Muscle layer of colon (tissue), 2 donors: ENCODE data around the gene GPC6.

Source experiments
- H3K27ac ChIP-seq: one replicate; pipeline ENCODE4 v1.7.0; 2013; ENCODE audit warnings: low read depth, mild to moderate bottlenecking, low read length, moderate library complexity
- H3K27me3 ChIP-seq, 2 donors: one replicate each; pipeline ENCODE4 v1.7.0; 2013; ENCODE audit warnings: low read length in 2 of 2, mild to moderate bottlenecking in 2 of 2; ENCODE audit not compliant: insufficient read depth in 2 of 2, control insufficient read depth in 1 of 2
- H3K36me3 ChIP-seq: one replicate; pipeline ENCODE4 v1.7.0; 2013; ENCODE audit warnings: mild to moderate bottlenecking, low read length; ENCODE audit not compliant: insufficient read depth
- H3K4me1 ChIP-seq: one replicate; pipeline ENCODE4 v1.7.0; 2013; ENCODE audit warnings: mild to moderate bottlenecking, low read length; ENCODE audit not compliant: insufficient read depth
- H3K4me3 ChIP-seq, 2 donors: one replicate each; pipeline ENCODE4 v1.7.0; 2013; ENCODE audit warnings: low read length in 2 of 2, low read depth in 1 of 2, mild to moderate bottlenecking in 1 of 2, moderate library complexity in 1 of 2
- H3K9ac ChIP-seq: one replicate; pipeline ENCODE4 v1.7.0; 2013; ENCODE audit warnings: low read length
- H3K9me3 ChIP-seq: one replicate; pipeline ENCODE4 v1.7.0; 2013; ENCODE audit warnings: mild to moderate bottlenecking, low read length
- donor health status: abdominal sarcoma.
- donor health status: Adenocarcinoma of cecum.

Gene GPC6

GRCh38 chr13:93769607-93770006 lies 543.0 kb downstream of the GPC6 start:
- no peak overlapping the region for H3K27ac ChIP-seq

DNA sequence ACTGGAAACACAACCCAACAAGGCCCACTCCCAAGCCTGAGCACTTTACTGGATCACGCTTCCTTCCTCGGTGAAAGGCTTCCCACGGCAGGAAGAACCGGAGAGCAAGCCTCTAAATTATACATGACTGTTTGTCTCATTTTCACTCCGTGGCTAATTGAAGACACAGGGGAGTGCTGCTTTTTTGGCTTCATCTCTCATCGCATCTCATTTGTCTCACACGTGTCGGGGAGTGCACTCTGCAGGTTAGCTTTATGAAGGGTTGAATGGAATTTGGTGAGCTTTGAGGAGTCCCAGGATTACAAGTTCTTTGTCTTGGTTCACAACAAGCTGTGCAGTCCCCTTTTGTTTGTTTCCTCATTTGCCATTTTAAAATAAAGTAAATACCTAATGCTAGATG lies 544.6 kb downstream of the GPC6 start:
- Histone ChIP-seq H3K4me1 (peaks cover 16% of the 10 kb centered on the region), H3K27me3 (no peaks in the 10 kb centered on the region), H3K4me3 (no peak overlapping the region), H3K36me3 (no peaks in the 10 kb centered on the region), H3K27ac (no peak overlapping the region), H3K9ac (no peak overlapping the region), H3K9me3 (no peaks in the 10 kb centered on the region)

More at GRCh38 chr13:93769607-93770006, 543.0 kb downstream of the GPC6 start:
- Histone ChIP-seq H3K4me3 (no peak overlapping the region), H3K4me1 (peaks cover 16% of the 10 kb centered on the region), H3K36me3 (no peaks in the 10 kb centered on the region), H3K9ac (no peak overlapping the region), H3K27me3 (no peaks in the 10 kb centered on the region), H3K9me3 (no peaks in the 10 kb centered on the region)

GRCh38 chr13:93771782-93772181 lies 545.2 kb downstream of the GPC6 start:
- H3K27ac ChIP-seq = no peak overlapping the region
- H3K4me1 ChIP-seq = peaks cover 16% of the 10 kb centered on the region

GRCh38 chr13:93774506-93774905 lies 547.9 kb downstream of the GPC6 start:
- no peaks in the 10 kb centered on the region for H3K27me3 ChIP-seq
- H3K36me3 ChIP-seq = no peaks in the 10 kb centered on the region
- no peaks in the 10 kb centered on the region for H3K9me3 ChIP-seq
- no peak overlapping the region for H3K27ac ChIP-seq
- no peak overlapping the region for H3K9ac ChIP-seq
- no peak overlapping the region for H3K4me3 ChIP-seq
- peaks cover 9% of the 10 kb centered on the region for H3K4me1 ChIP-seq

More at GRCh38 chr13:93771782-93772181, 545.2 kb downstream of the GPC6 start:
- Histone ChIP-seq H3K4me3 (no peak overlapping the region), H3K9ac (no peak overlapping the region), H3K27me3 (no peaks in the 10 kb centered on the region), H3K9me3 (no peaks in the 10 kb centered on the region), H3K36me3 (no peaks in the 10 kb centered on the region)

- Histone ChIP-seq H3K27me3 (no peaks in the 10 kb centered on the region), H3K9ac (no peak overlapping the region), H3K4me3 (no peak overlapping the region), H3K4me1 (peaks cover 4% of the 10 kb centered on the region), H3K9me3 (no peaks in the 10 kb centered on the region), H3K36me3 (no peaks in the 10 kb centered on the region), H3K27ac (no peak overlapping the region)
These were observed 548.4 kb downstream of the GPC6 start for GRCh38 chr13:93775027-93775426.

- H3K27ac ChIP-seq = no peak overlapping the region
- no peak overlapping the region for H3K9ac ChIP-seq
- no peak overlapping the region for H3K4me3 ChIP-seq
- H3K27me3 ChIP-seq = no peaks in the 10 kb centered on the region
- H3K4me1 ChIP-seq = peaks cover under 1% of the 10 kb centered on the region
- no peaks in the 10 kb centered on the region for H3K36me3 ChIP-seq
- H3K9me3 ChIP-seq = no peaks in the 10 kb centered on the region
These were observed 549.0 kb downstream of the GPC6 start for GRCh38 chr13:93775507-93776108.

DNA sequence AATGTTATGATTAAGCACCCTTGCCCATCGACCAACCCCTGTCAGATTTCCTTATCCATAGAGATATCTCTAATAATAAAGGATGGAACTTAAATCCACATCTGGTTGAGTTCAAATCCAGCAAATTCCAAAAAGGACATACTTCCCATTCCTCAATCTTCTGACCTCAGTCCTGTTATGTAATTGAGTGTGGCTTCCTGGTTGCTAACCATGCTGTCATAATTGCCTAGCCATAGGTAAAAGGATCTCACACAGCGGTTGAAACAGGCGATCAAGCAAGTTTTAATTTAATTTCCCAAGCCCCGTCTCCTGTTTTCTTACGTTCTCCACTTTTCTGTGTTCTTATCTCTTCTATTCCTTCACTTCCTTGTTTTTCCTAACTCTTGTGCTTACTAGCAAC lies 550.3 kb downstream of the GPC6 start:
- Histone ChIP-seq H3K27ac (no peak overlapping the region), H3K9ac (no peak overlapping the region), H3K4me1 (no peaks in the 10 kb centered on the region), H3K4me3 (no peak overlapping the region), H3K36me3 (no peaks in the 10 kb centered on the region), H3K9me3 (no peaks in the 10 kb centered on the region), H3K27me3 (no peaks in the 10 kb centered on the region)

- no peak overlapping the region for H3K9ac ChIP-seq
- H3K27ac ChIP-seq = no peak overlapping the region
- no peaks in the 10 kb centered on the region for H3K4me1 ChIP-seq
- H3K9me3 ChIP-seq = no peaks in the 10 kb centered on the region
- H3K4me3 ChIP-seq = no peak overlapping the region
- no peaks in the 10 kb centered on the region for H3K36me3 ChIP-seq
- no peaks in the 10 kb centered on the region for H3K27me3 ChIP-seq
These were observed 550.9 kb downstream of the GPC6 start for GRCh38 chr13:93777504-93777903.

DNA sequence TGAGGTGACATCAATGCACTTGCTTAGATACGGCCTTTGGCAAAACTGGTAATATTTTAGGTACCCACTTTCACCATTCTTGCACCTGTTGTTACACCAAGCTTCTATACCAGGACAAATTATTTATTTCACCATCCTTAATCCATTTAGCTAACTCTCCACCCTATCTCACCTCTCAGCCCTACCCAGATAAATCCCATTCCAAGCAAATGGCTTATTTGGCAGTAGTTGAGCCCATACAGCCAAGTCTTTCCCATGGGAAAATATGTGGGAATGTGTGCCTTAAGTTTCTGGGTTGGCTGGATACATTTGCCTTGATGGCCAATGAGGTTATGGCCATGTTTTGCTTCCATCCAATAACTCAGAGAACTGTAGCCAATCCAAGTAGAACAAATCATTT lies 551.9 kb downstream of the GPC6 start:
- Histone ChIP-seq H3K36me3 (no peaks in the 10 kb centered on the region), H3K4me3 (no peak overlapping the region), H3K4me1 (no peaks in the 10 kb centered on the region), H3K9ac (no peak overlapping the region), H3K27me3 (no peaks in the 10 kb centered on the region), H3K9me3 (no peaks in the 10 kb centered on the region), H3K27ac (no peak overlapping the region)

GRCh38 chr13:93784191-93784590 lies 557.6 kb downstream of the GPC6 start:
- Histone ChIP-seq H3K36me3 (no peaks in the 10 kb centered on the region), H3K9me3 (no peaks in the 10 kb centered on the region), H3K27ac (no peak overlapping the region), H3K27me3 (no peaks in the 10 kb centered on the region), H3K4me1 (no peaks in the 10 kb centered on the region), H3K4me3 (no peak overlapping the region), H3K9ac (no peak overlapping the region)

DNA sequence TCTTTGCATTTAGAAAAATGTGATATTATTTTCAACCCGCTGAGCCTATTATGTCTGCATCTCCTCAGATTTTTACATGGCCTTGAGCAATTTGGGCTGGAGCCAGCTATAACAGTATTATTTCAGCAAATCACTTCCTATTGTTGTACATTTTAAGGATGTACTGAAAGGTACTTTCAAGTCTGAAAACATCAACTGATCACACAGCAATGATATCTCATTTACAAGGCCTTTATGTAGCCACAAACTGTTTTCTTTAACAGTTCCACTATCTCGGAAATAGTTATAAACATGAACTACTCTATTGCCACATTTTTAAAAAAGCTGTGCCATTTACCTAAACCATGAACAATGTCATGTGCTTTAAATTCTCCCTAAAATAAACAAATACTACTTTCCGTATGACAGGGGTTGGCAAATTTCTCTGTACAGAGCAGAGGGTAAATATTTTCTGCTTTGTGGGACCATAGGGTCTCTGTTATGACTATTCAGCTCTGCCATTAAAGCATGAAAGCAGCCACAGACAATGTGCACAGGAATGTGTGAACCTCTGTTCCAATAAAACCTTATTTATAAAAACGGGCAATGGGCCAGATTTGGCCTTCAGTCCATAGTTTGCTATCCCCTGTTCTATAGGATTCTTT lies 560.4 kb downstream of the GPC6 start:
- H3K9ac ChIP-seq = no peak overlapping the region
- H3K27me3 ChIP-seq = no peaks in the 10 kb centered on the region
- no peak overlapping the region for H3K27ac ChIP-seq
- no peaks in the 10 kb centered on the region for H3K4me1 ChIP-seq
- no peaks in the 10 kb centered on the region for H3K36me3 ChIP-seq
- no peaks in the 10 kb centered on the region for H3K9me3 ChIP-seq
- H3K4me3 ChIP-seq = no peak overlapping the region

GRCh38 chr13:93788456-93788855 lies 561.8 kb downstream of the GPC6 start:
- Histone ChIP-seq H3K9me3 (no peaks in the 10 kb centered on the region), H3K27ac (no peak overlapping the region), H3K4me3 (no peak overlapping the region), H3K27me3 (no peaks in the 10 kb centered on the region), H3K36me3 (no peaks in the 10 kb centered on the region), H3K4me1 (no peaks in the 10 kb centered on the region), H3K9ac (no peak overlapping the region)
